H1 (cell line): ENCODE data around the gene TEX54. TPM values are rescaled to one million over a fixed set of nuclear protein-coding genes. Genes with fewer than 3 reads are reported as not detected.

Source experiments
- CTCF ChIA-PET: fragments of 300-600 bp; sonication (Branson Sonifier 250); formaldehyde crosslinking; loops from one replicate; lab custom pipeline; 2021; ENCODE audit not compliant: partially characterized antibody; lab: Charles Lee
- POLR2A ChIA-PET: fragments of 300-600 bp; sonication (Branson Sonifier 250); formaldehyde crosslinking; loops from one replicate; lab custom pipeline; 2021; ENCODE audit warnings: inconsistent platforms; ENCODE audit not compliant: partially characterized antibody; lab: Charles Lee
- DNase-seq, 2 experiments: peaks; one replicate each; pipeline versions ENCODE4 v3.0.0 to v3.0.0-alpha.2; 2010 to 2022; ENCODE audit warnings: low spot score in 2 of 2, low read depth in 1 of 2, mixed read lengths in 1 of 2
- FAIRE-seq: peaks from 2 replicates; lab custom pipeline; 2011; peaks lifted over from hg19 to GRCh38; lab: Jason Lieb, UNC
- H2AFZ ChIP-seq: 2 replicates; pipeline ENCODE4 v1.8.1; 2012; ENCODE audit warnings: low read length, inconsistent platforms
- H2AK5ac ChIP-seq: 2 replicates; pipeline ENCODE4 v1.6.1; 2013; ENCODE audit warnings: low read depth, low read length
- H2BK120ac ChIP-seq: replicated peaks from 2 replicates; pipeline ENCODE3; 2013; ENCODE audit warnings: low read depth, low read length, inconsistent platforms
- H2BK12ac ChIP-seq: 2 replicates; pipeline ENCODE4 v1.6.1; 2013; ENCODE audit warnings: low read depth, low read length
- H2BK15ac ChIP-seq: 2 replicates; pipeline ENCODE4 v1.6.1; 2013; ENCODE audit warnings: low read length
- H2BK20ac ChIP-seq: 2 replicates; pipeline ENCODE4 v1.6.1; 2013; ENCODE audit warnings: low read length
- H2BK5ac ChIP-seq: 2 replicates; pipeline ENCODE4 v1.6.1; 2013; ENCODE audit warnings: low read depth, low read length
- H3K14ac ChIP-seq: 2 replicates; pipeline ENCODE4 v1.6.1; 2013; ENCODE audit warnings: inconsistent platforms; ENCODE audit not compliant: insufficient read length
- H3K18ac ChIP-seq: 2 replicates; pipeline ENCODE4 v1.6.1; 2013; ENCODE audit warnings: low read length; ENCODE audit errors: extremely low read depth
- H3K23ac ChIP-seq: 2 replicates; pipeline ENCODE4 v1.6.1; 2013; ENCODE audit warnings: inconsistent platforms; ENCODE audit not compliant: insufficient read length
- H3K23me2 ChIP-seq: 2 replicates; pipeline ENCODE4 v1.6.1; 2013; ENCODE audit warnings: low read depth, low read length
- H3K27ac ChIP-seq: 2 replicates; pipeline ENCODE4 v1.6.1; 2011; ENCODE audit warnings: low read depth, low read length, inconsistent platforms
- H3K27me3 ChIP-seq, 4 experiments: replicated peaks in 1 of 4; 1 replicate in 1 of 4; 2 replicates in 3 of 4; pipeline versions ENCODE4 v1.6.1 to v1.8.1; 2011 to 2013; ENCODE audit warnings: low read length in 3 of 4, mild to moderate bottlenecking in 3 of 4, inconsistent platforms in 2 of 4, mixed read lengths in 2 of 4, moderate library complexity in 1 of 4; ENCODE audit not compliant: control insufficient read depth in 3 of 4, insufficient read depth in 3 of 4; ENCODE audit errors: extremely low read depth in 1 of 4
- H3K36me3 ChIP-seq, 4 experiments: 2 replicates each; pipeline versions ENCODE4 v1.6.1 to v1.8.1; 2011 to 2013; ENCODE audit warnings: mild to moderate bottlenecking in 4 of 4, low read length in 3 of 4, moderate library complexity in 2 of 4, control low read depth in 1 of 4, inconsistent platforms in 1 of 4; ENCODE audit not compliant: insufficient read depth in 4 of 4, control insufficient read depth in 2 of 4
- H3K4ac ChIP-seq: replicated peaks from 2 replicates; pipeline ENCODE3; 2013; ENCODE audit warnings: low read length, low read depth, mixed read lengths, inconsistent platforms; ENCODE audit not compliant: insufficient read length
- H3K4me1 ChIP-seq, 4 experiments: replicated peaks in 1 of 4; 1 replicate in 1 of 4; 2 replicates in 3 of 4; pipeline versions ENCODE4 v1.6.1 to v1.8.1; 2011 to 2013; ENCODE audit warnings: low read length in 3 of 4, inconsistent platforms in 2 of 4, mixed read lengths in 1 of 4; ENCODE audit not compliant: insufficient read depth in 4 of 4, control insufficient read depth in 3 of 4
- H3K4me2 ChIP-seq, 2 experiments: 2 replicates each; pipeline versions ENCODE4 v1.6.1 to v1.8.1; 2011 to 2013; ENCODE audit warnings: low read depth in 2 of 2, low read length in 2 of 2, control low read depth in 1 of 2, inconsistent platforms in 1 of 2, mild to moderate bottlenecking in 1 of 2; ENCODE audit not compliant: insufficient read depth in 1 of 2
- H3K4me3 ChIP-seq, 4 experiments: fragments of 200-600, 300-600 bp in 1 of 4; sonication (generic), shearing (Covaris generic), sonication (Bioruptor Twin) in 1 of 4; 2 replicates each; pipeline versions ENCODE4 v1.5.1 to v1.8.1; 2011 to 2016; ENCODE audit warnings: low read length in 4 of 4, low read depth in 3 of 4, control low read depth in 2 of 4, inconsistent platforms in 2 of 4, mild to moderate bottlenecking in 2 of 4, mixed read lengths in 1 of 4, moderate library complexity in 1 of 4; ENCODE audit not compliant: insufficient read depth in 2 of 4; ENCODE audit errors: extremely low read depth in 1 of 4
- H3K56ac ChIP-seq: replicated peaks from 2 replicates; pipeline ENCODE3; 2013; ENCODE audit warnings: low read depth, mild to moderate bottlenecking, mixed read lengths, low read length, inconsistent platforms; ENCODE audit not compliant: insufficient read length
- H3K79me1 ChIP-seq: 2 replicates; pipeline ENCODE4 v1.6.1; 2013; ENCODE audit warnings: low read depth, low read length, control low read depth
- H3K79me2 ChIP-seq, 2 experiments: 2 replicates each; pipeline versions ENCODE4 v1.6.1 to v1.8.1; 2012 to 2013; ENCODE audit warnings: low read length in 2 of 2, mild to moderate bottlenecking in 2 of 2, inconsistent platforms in 1 of 2; ENCODE audit not compliant: insufficient read depth in 2 of 2, control insufficient read depth in 1 of 2
- H3K9ac ChIP-seq, 4 experiments: replicated peaks in 1 of 4; 1 replicate in 1 of 4; 2 replicates in 3 of 4; pipeline versions ENCODE4 v1.6.1 to v1.8.1; 2011 to 2013; ENCODE audit warnings: low read depth in 3 of 4, low read length in 3 of 4, control low read depth in 2 of 4, mild to moderate bottlenecking in 2 of 4, moderate library complexity in 2 of 4, inconsistent platforms in 1 of 4; ENCODE audit errors: extremely low read depth in 1 of 4
- H3K9me3 ChIP-seq, 2 experiments: 2 replicates each; pipeline versions ENCODE4 v1.6.1 to v1.8.1; 2012 to 2013; ENCODE audit warnings: mild to moderate bottlenecking in 2 of 2, moderate library complexity in 2 of 2, control low read depth in 1 of 2, inconsistent platforms in 1 of 2, low read depth in 1 of 2, low read length in 1 of 2, mixed read lengths in 1 of 2; ENCODE audit not compliant: insufficient read depth in 2 of 2
- H4K20me1 ChIP-seq, 2 experiments: replicated peaks in 1 of 2; 2 replicates each; pipeline versions ENCODE3 to v1.8.1; 2011 to 2013; ENCODE audit warnings: inconsistent platforms in 2 of 2, low read length in 2 of 2, mild to moderate bottlenecking in 1 of 2; ENCODE audit not compliant: insufficient read depth in 2 of 2, control insufficient read depth in 1 of 2
- H4K5ac ChIP-seq: 2 replicates; pipeline ENCODE4 v1.6.1; 2013; ENCODE audit warnings: low read length, low read depth, mixed read lengths, inconsistent platforms; ENCODE audit not compliant: insufficient read length
- H4K8ac ChIP-seq: 2 replicates; pipeline ENCODE4 v1.8.0; 2013; ENCODE audit warnings: mild to moderate bottlenecking, moderate library complexity, low read length, inconsistent platforms; ENCODE audit not compliant: insufficient read depth; ENCODE audit errors: extremely low read depth
- H4K91ac ChIP-seq: replicated peaks from 2 replicates; pipeline ENCODE3; 2013; ENCODE audit warnings: low read length, mixed read lengths, inconsistent platforms; ENCODE audit not compliant: insufficient read length
- CHD2 ChIP-seq: IDR thresholded peaks from 2 replicates; pipeline ENCODE4 v1.6.1; 2012; ENCODE audit warnings: low read length, improper control_type of control experiment
- PHF8 ChIP-seq: fragments of 200-600 bp; sonication (generic); conservative IDR thresholded peaks from 2 replicates; pipeline ENCODE4 v1.7.1; 2012; ENCODE audit warnings: low read depth, mild to moderate bottlenecking, inconsistent platforms, low read length, moderate library complexity
- POLR2A ChIP-seq, 2 experiments: IDR thresholded peaks; 1 replicate in 1 of 2; 2 replicates in 1 of 2; pipeline ENCODE4 v1.6.1; 2011; ENCODE audit warnings: low read depth in 2 of 2, low read length in 2 of 2, mild to moderate bottlenecking in 2 of 2; ENCODE audit errors: control extremely low read depth in 1 of 2
- POLR2AphosphoS5 ChIP-seq: IDR thresholded peaks from 2 replicates; pipeline ENCODE4 v1.6.1; 2011; ENCODE audit warnings: low read depth, low read length
- SIN3A ChIP-seq, 2 experiments: IDR thresholded peaks in 1 of 2; conservative IDR thresholded peaks in 1 of 2; 2 replicates each; pipeline ENCODE4 v1.6.1; 2011 to 2012; ENCODE audit warnings: low read length in 2 of 2, improper control_type of control experiment in 1 of 2, low read depth in 1 of 2, mild to moderate bottlenecking in 1 of 2
- WGBS, 2 experiments: shearing (Covaris generic) in 1 of 2; methylation state at CpG; one replicate each; pipeline versions ENCODE4 v1.1.6 to v1.1.7; 2013 to 2015; ENCODE audit warnings: low lambda C conversion rate in 2 of 2, mixed read lengths in 2 of 2, inconsistent platforms in 1 of 2, low coverage in 1 of 2, missing lambda C conversion rate in 1 of 2; ENCODE audit not compliant: insufficient replicate concordance in 2 of 2, insufficient coverage in 1 of 2, insufficient read length in 1 of 2; ENCODE audit errors: extremely low coverage in 1 of 2, missing lambda C conversion rate in 1 of 2; 5-methylcytosine and 5-hydroxymethylcytosine counted together
- long read RNA-seq, 2 experiments: library from RNA in 1 of 2; library from capped mRNA in 1 of 2; stranded (forward); transcript quantifications; one replicate each; pipeline ENCODE4 v2.0.0, GENCODE V29; 2021; ENCODE audit warnings: inconsistent platforms in 1 of 2
- polyA minus RNA-seq, 3 experiments: library from RNA; depleted of rRNA, polyadenylated mRNA; stranded (reverse); fragments of >200 nt; gene quantifications; 1 replicate in 2 of 3; 2 replicates in 1 of 3; pipeline ENCODE4 v1.2.3, GENCODE V29; 2011
- polyA plus RNA-seq, 7 experiments: library from polyadenylated mRNA; depleted of rRNA in 3 of 7; stranded (reverse) in 5 of 7; unstranded in 2 of 7; fragments of >200 nt in 5 of 7; fragments of 200-250 nt in 2 of 7; gene quantifications; 1 replicate in 5 of 7; 2 replicates in 1 of 7; 4 replicates in 1 of 7; pipeline versions ENCODE4 v1.2.1 to v1.2.3, GENCODE V29; 2011 to 2013; ENCODE audit warnings: missing spikeins in 2 of 7, mixed read lengths in 2 of 7
- total RNA-seq: library from RNA; stranded (reverse); fragmentation: NEBNext Ultra II Directional; extraction: Animal tissue kit (Norgen Biotek cat#: 25700); gene quantifications from 2 replicates; pipeline ENCODE4 v1.2.1, GENCODE V29; 2021

Gene TEX54
- total RNA-seq (1.2 TPM in 1 of 2 replicates, not detected in the other), polyA plus RNA-seq (2011; rRNA removed) (not detected in 2 replicates), polyA minus RNA-seq (2011; rRNA and poly(A)+ RNA removed) (not detected in 2 replicates)
- polyA plus RNA-seq (2011; cell fraction: cytosol; rRNA removed) = not detected
- polyA plus RNA-seq (2011; cell fraction: nucleus; rRNA removed) = not detected
- polyA plus RNA-seq (2012, experiment 1 of 2) = 0.92 to 1.3 TPM (median 1.1 TPM) in 3 of 4 replicates, not detected in the other
- polyA plus RNA-seq (2012, experiment 2 of 2) = not detected
- not detected for polyA plus RNA-seq (2013, experiment 1 of 2)
- polyA plus RNA-seq (2013, experiment 2 of 2) = not detected
- not detected for polyA minus RNA-seq (2011; cell fraction: cytosol; rRNA and poly(A)+ RNA removed)
- 1.8 TPM for polyA minus RNA-seq (2011; cell fraction: nucleus; rRNA and poly(A)+ RNA removed)
- long read RNA-seq, experiment 1 = 0 reads
- long read RNA-seq, experiment 2 = 0 reads

GRCh38 chr11:62832336-62833234, at the start of gene TEX54:
TEX54 (minus strand) TSS chr11:62832841.
- H4K91ac ChIP-seq = peak within 1 kb of the TSS; percentile 59
- H3K79me1 ChIP-seq = peaks cover 12% of the 10 kb centered on the region
- TF ChIP-seq CHD2 = no peak
- 0 out of 2 replicates have a peak, but pooled peaks have one; percentile 58 for TF ChIP-seq PHF8
- TF ChIP-seq SIN3A (conservative IDR thresholded peaks at IDR 0.05 in 1 of 2, IDR thresholded peaks at IDR 0.05 in 1 of 2; ENCODE audit: low read depth in 1 of 2, low read length in 2 of 2) = peak in 1 of 2 experiments; percentile 64; a peak in 2 of 4 replicates
- peak; percentile 70 for TF ChIP-seq POLR2AphosphoS5
- peak; percentile 17 to 41; a peak in 2 of 3 replicates for TF ChIP-seq POLR2A (IDR thresholded peaks at IDR 0.05; ENCODE audit: control extremely low read depth in 1 of 2, low read depth in 2 of 2, low read length in 2 of 2)
- FAIRE-seq (no peak), DNase-seq (no peak)
- H4K8ac ChIP-seq = peak within 1 kb of the TSS; percentile 99
- H2BK5ac ChIP-seq = peak within 1 kb of the TSS; percentile 81; the same call in 1 of the 2 replicates
- peak within 1 kb of the TSS; percentile 95 for H3K27ac ChIP-seq
- POLR2A ChIA-PET = interaction anchor here (0.6 to 13.8 kb wide), 39 partner anchors 8 to 1042 kb away, joined by 3 to 398 read pairs (median 5); partner anchors contain the start of genes C11orf98, CSKMT, EEF1G and HNRNPUL2
- H2BK12ac ChIP-seq = no peak within 1 kb of the TSS
- no peak within 1 kb of the TSS for H3K4ac ChIP-seq
- peak within 1 kb of the TSS; percentile 74 to 97 for H3K4me2 ChIP-seq
- H4K5ac ChIP-seq = peak within 1 kb of the TSS; percentile 75
- peaks cover 7 to 27% of the 10 kb centered on the region in 2 experiments; a peak in 3 of 4 replicates for H3K79me2 ChIP-seq
- no peak within 1 kb of the TSS for H2BK20ac ChIP-seq
- H2AK5ac ChIP-seq = no peak within 1 kb of the TSS
- peaks cover 7% of the 10 kb centered on the region for H3K23me2 ChIP-seq
- peaks cover 21 to 33% (median 30%) of the 10 kb centered on the region in 4 experiments for H3K36me3 ChIP-seq
- peak within 1 kb of the TSS; percentile 88 to 92 (median 90) for H3K9ac ChIP-seq
- peaks cover 5 to 12% of the 10 kb centered on the region in 2 experiments for H4K20me1 ChIP-seq
- WGBS, 2 experiments = 21% methylated on average over 37 of the region's 40 CpGs; no CpG with 5 or more reads in 1 of the 2 experiments
- H2BK120ac ChIP-seq = no peak within 1 kb of the TSS
- peak within 1 kb of the TSS; percentile 65 for H3K56ac ChIP-seq
- peaks cover 0 to 17% (median 2%) of the 10 kb centered on the region in 4 experiments; a peak in 2 of 7 replicates for H3K4me1 ChIP-seq
- H3K27me3 ChIP-seq = no peaks in the 10 kb centered on the region
- peak within 1 kb of the TSS; percentile 76 to 94 (median 92) for H3K4me3 ChIP-seq
- CTCF ChIA-PET = interaction anchor here (0.7 to 1.4 kb wide), 5 partner anchors 9 to 165 kb away, joined by 3 to 5 read pairs (median 4); no protein-coding TSS in a partner anchor
- peak within 1 kb of the TSS; percentile 21; the same call in 1 of the 2 replicates for H2AFZ ChIP-seq
- no peak within 1 kb of the TSS for H3K23ac ChIP-seq
- H3K18ac ChIP-seq = peak within 1 kb of the TSS; percentile 90
- H3K14ac ChIP-seq = no peak within 1 kb of the TSS
- no peaks in the 10 kb centered on the region for H3K9me3 ChIP-seq
- H2BK15ac ChIP-seq = no peak within 1 kb of the TSS
